SK-N-SH treated with all-trans-retinoic acid at 6 μM for 48 hours (cell line): Measurements from ENCODE around the gene DDX60.

Source experiments
- ATAC-seq: fragments of 200-7000 bp; cut with Tn5 transposase; 3 replicates; pipeline ENCODE4 v1.9.1; 2020; ENCODE audit warnings: mild to moderate bottlenecking, moderate library complexity
- ARNTL ChIP-seq: fragments of 450-650 bp; formaldehyde crosslinking; IDR thresholded peaks from 2 replicates; pipeline ENCODE4 v1.5.0; 2020; ENCODE audit warnings: low read depth, mild to moderate bottlenecking, moderate library complexity, borderline replicate concordance
- CSDC2 ChIP-seq: fragments of 250-450 bp; sonication (Bioruptor Pico); IDR thresholded peaks from 2 replicates; pipeline ENCODE4 v1.5.0; 2020; ENCODE audit warnings: mild to moderate bottlenecking, moderate library complexity
- ESRRG ChIP-seq: fragments of 250-450 bp; sonication (Bioruptor Pico); IDR thresholded peaks from 2 replicates; pipeline ENCODE4 v1.6.1; 2021; ENCODE audit warnings: mild to moderate bottlenecking
- GLIS3 ChIP-seq: fragments of 250-450 bp; sonication (Bioruptor Pico); IDR thresholded peaks from 2 replicates; pipeline ENCODE4 v1.5.0; 2020; ENCODE audit warnings: mild to moderate bottlenecking, moderate library complexity
- OSR1 ChIP-seq: fragments of 250-450 bp; sonication (Bioruptor Pico); IDR thresholded peaks from 2 replicates; pipeline ENCODE4 v1.8.0; 2022; ENCODE audit warnings: moderate library complexity, mild to moderate bottlenecking, inconsistent platforms
- PPARA ChIP-seq: fragments of 250-450 bp; sonication (Bioruptor Pico); IDR thresholded peaks from 2 replicates; pipeline ENCODE4 v1.5.0; 2020; ENCODE audit warnings: mild to moderate bottlenecking, borderline replicate concordance
- RARB ChIP-seq: fragments of 250-450 bp; sonication (Bioruptor Pico); IDR thresholded peaks from 2 replicates; pipeline ENCODE4 v1.8.0; 2021; ENCODE audit warnings: mild to moderate bottlenecking, moderate library complexity
- SNAI2 ChIP-seq: fragments of 250-450 bp; sonication (Bioruptor Pico); IDR thresholded peaks from 2 replicates; pipeline ENCODE4 v1.5.0; 2020; ENCODE audit warnings: mild to moderate bottlenecking, moderate library complexity
- TCF4 ChIP-seq: fragments of 250-450 bp; sonication (Bioruptor Pico); IDR thresholded peaks from 2 replicates; pipeline ENCODE4 v1.8.0; 2021; ENCODE audit warnings: mild to moderate bottlenecking, moderate library complexity, borderline replicate concordance
- TOX ChIP-seq: fragments of 250-450 bp; sonication (Bioruptor Pico); IDR thresholded peaks from 2 replicates; pipeline ENCODE4 v1.8.0; 2021; ENCODE audit warnings: mild to moderate bottlenecking, moderate library complexity, borderline replicate concordance
- ZC3H10 ChIP-seq: fragments of 250-450 bp; sonication (Bioruptor Pico); IDR thresholded peaks from 2 replicates; pipeline ENCODE4 v1.5.1; 2021; ENCODE audit warnings: mild to moderate bottlenecking, moderate library complexity
- ZFP3 ChIP-seq: fragments of 250-450 bp; sonication (Bioruptor Pico); IDR thresholded peaks from 2 replicates; pipeline ENCODE4 v1.5.0; 2020; ENCODE audit warnings: mild to moderate bottlenecking, moderate library complexity
- ZFP30 ChIP-seq: fragments of 450-650 bp; formaldehyde crosslinking; IDR thresholded peaks from 2 replicates; pipeline ENCODE4 v1.5.0; 2022; ENCODE audit warnings: mild to moderate bottlenecking, moderate library complexity
- ZNF565 ChIP-seq: fragments of 450-650 bp; formaldehyde crosslinking; conservative IDR thresholded peaks from 2 replicates; pipeline ENCODE4 v1.5.0; 2020; ENCODE audit warnings: low read depth, mild to moderate bottlenecking, moderate library complexity
- ZNF70 ChIP-seq: fragments of 450-650 bp; formaldehyde crosslinking; IDR thresholded peaks from 2 replicates; pipeline ENCODE4 v1.5.0; 2020; ENCODE audit warnings: mild to moderate bottlenecking, moderate library complexity
- ZNF8 ChIP-seq: fragments of 450-650 bp; formaldehyde crosslinking; IDR thresholded peaks from 2 replicates; pipeline ENCODE4 v1.5.0; 2020; ENCODE audit warnings: mild to moderate bottlenecking, moderate library complexity
- TF ChIP-seq, protein P1 (sequence below): fragments of 250-450 bp; sonication (Bioruptor Pico); IDR thresholded peaks from 2 replicates; pipeline ENCODE4 v1.5.1; 2020; ENCODE audit warnings: low read depth, mild to moderate bottlenecking, moderate library complexity
- TF ChIP-seq, protein P2 (sequence below): fragments of 250-450 bp; sonication (Bioruptor Pico); IDR thresholded peaks from 2 replicates; pipeline ENCODE4 v1.5.1; 2021; ENCODE audit warnings: mild to moderate bottlenecking, moderate library complexity
- TF ChIP-seq, protein P3 (sequence below): fragments of 250-450 bp; sonication (Bioruptor Pico); IDR thresholded peaks from 2 replicates; pipeline ENCODE4 v1.8.0; 2020; ENCODE audit warnings: mild to moderate bottlenecking, moderate library complexity, borderline replicate concordance
- TF ChIP-seq, protein P4 (sequence below): fragments of 250-450 bp; sonication (Bioruptor Pico); IDR thresholded peaks from 2 replicates; pipeline ENCODE4 v1.5.0; 2020; ENCODE audit warnings: mild to moderate bottlenecking, moderate library complexity

The DDX60 gene

DNA sequence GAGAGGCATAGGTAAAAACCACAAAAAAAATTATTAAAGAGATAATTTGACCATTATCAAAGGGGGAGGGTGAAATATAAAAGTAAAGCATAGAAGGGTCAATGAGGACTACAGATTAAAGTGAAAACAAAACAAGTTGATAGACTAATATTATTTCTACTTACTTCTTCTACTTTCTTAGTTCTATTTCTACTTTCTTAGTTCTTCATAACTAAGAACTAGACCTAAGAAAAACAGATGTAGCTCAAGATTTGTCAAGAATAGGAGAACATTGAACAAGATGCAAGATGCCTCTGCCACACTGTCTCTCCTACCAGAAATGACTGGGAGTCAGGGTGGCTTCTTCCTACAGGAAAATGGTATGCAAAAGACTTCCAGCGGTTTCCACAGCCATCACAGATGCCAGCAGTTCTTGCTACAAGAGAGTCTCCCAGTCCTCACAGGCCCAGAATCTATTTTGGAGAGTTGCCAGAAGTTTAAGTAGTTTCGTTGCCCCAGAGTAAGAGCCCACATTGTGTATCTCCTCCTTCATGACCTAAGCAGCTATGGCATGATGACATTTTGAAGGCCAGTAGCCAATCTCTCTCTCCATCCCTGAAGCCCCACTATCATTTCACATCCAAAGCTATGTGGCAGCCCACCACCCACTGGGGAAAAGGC, 42.9 kb upstream of the DDX60 start:
- ATAC-seq: no peak
- no peak for TF ChIP-seq ARNTL (CRISPR knock-in tag)
- no peak for TF ChIP-seq TOX (CRISPR knock-in tag)
- no peak for TF ChIP-seq GLIS3 (CRISPR knock-in tag)
- no peak for TF ChIP-seq ZFP3
- TF ChIP-seq, protein P1, sequence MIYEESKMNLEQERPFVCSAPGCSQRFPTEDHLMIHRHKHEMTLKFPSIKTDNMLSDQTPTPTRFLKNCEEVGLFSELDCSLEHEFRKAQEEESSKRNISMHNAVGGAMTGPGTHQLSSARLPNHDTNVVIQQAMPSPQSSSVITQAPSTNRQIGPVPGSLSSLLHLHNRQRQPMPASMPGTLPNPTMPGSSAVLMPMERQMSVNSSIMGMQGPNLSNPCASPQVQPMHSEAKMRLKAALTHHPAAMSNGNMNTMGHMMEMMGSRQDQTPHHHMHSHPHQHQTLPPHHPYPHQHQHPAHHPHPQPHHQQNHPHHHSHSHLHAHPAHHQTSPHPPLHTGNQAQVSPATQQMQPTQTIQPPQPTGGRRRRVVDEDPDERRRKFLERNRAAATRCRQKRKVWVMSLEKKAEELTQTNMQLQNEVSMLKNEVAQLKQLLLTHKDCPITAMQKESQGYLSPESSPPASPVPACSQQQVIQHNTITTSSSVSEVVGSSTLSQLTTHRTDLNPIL (CRISPR knock-in tag): no peak
- TF ChIP-seq PPARA (CRISPR knock-in tag): no peak
- no peak for TF ChIP-seq ZC3H10 (CRISPR knock-in tag)
- TF ChIP-seq OSR1: no peak
- no peak for TF ChIP-seq RARB (CRISPR knock-in tag)

DNA sequence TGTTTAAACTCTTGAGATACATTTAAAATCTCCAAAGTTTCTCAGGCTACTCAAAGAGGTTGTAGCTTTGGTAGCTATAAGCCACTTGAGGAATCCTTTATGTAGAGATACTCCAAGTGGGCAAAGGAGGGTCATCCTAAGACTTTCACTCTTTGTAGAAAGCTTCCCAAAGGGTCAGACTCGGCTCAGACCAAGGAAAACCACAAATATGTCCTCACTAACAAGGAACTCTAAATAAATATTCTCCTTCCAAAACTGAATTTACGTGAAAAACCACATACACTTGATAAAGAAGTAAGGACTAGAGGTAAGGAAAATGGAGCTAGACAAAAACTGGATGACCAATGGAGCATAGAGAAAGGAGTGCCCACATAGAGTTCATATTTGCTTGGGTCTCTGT, 41.7 kb upstream of the DDX60 start:
- ATAC-seq: no peak
- TF ChIP-seq ZC3H10 (CRISPR knock-in tag): no peak
- no peak for TF ChIP-seq RARB (CRISPR knock-in tag)
- no peak for TF ChIP-seq GLIS3 (CRISPR knock-in tag)
- TF ChIP-seq, protein P2, sequence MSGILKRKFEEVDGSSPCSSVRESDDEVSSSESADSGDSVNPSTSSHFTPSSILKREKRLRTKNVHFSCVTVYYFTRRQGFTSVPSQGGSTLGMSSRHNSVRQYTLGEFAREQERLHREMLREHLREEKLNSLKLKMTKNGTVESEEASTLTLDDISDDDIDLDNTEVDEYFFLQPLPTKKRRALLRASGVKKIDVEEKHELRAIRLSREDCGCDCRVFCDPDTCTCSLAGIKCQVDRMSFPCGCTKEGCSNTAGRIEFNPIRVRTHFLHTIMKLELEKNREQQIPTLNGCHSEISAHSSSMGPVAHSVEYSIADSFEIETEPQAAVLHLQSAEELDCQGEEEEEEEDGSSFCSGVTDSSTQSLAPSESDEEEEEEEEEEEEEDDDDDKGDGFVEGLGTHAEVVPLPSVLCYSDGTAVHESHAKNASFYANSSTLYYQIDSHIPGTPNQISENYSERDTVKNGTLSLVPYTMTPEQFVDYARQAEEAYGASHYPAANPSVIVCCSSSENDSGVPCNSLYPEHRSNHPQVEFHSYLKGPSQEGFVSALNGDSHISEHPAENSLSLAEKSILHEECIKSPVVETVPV (CRISPR knock-in tag): no peak
- TF ChIP-seq ZNF70 (CRISPR knock-in tag): no peak
- no peak for TF ChIP-seq TOX (CRISPR knock-in tag)
- no peak for TF ChIP-seq CSDC2
- TF ChIP-seq, protein P1 (CRISPR knock-in tag): no peak
- no peak for TF ChIP-seq ZNF565 (CRISPR knock-in tag)
- TF ChIP-seq ZNF8 (CRISPR knock-in tag): no peak
- TF ChIP-seq ZFP30 (CRISPR knock-in tag): no peak
- TF ChIP-seq ESRRG: no peak
- TF ChIP-seq, protein P3, sequence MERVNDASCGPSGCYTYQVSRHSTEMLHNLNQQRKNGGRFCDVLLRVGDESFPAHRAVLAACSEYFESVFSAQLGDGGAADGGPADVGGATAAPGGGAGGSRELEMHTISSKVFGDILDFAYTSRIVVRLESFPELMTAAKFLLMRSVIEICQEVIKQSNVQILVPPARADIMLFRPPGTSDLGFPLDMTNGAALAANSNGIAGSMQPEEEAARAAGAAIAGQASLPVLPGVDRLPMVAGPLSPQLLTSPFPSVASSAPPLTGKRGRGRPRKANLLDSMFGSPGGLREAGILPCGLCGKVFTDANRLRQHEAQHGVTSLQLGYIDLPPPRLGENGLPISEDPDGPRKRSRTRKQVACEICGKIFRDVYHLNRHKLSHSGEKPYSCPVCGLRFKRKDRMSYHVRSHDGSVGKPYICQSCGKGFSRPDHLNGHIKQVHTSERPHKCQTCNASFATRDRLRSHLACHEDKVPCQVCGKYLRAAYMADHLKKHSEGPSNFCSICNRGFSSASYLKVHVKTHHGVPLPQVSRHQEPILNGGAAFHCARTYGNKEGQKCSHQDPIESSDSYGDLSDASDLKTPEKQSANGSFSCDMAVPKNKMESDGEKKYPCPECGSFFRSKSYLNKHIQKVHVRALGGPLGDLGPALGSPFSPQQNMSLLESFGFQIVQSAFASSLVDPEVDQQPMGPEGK: no peak
- TF ChIP-seq TCF4: no peak
- TF ChIP-seq SNAI2: no peak
- TF ChIP-seq, protein P4, sequence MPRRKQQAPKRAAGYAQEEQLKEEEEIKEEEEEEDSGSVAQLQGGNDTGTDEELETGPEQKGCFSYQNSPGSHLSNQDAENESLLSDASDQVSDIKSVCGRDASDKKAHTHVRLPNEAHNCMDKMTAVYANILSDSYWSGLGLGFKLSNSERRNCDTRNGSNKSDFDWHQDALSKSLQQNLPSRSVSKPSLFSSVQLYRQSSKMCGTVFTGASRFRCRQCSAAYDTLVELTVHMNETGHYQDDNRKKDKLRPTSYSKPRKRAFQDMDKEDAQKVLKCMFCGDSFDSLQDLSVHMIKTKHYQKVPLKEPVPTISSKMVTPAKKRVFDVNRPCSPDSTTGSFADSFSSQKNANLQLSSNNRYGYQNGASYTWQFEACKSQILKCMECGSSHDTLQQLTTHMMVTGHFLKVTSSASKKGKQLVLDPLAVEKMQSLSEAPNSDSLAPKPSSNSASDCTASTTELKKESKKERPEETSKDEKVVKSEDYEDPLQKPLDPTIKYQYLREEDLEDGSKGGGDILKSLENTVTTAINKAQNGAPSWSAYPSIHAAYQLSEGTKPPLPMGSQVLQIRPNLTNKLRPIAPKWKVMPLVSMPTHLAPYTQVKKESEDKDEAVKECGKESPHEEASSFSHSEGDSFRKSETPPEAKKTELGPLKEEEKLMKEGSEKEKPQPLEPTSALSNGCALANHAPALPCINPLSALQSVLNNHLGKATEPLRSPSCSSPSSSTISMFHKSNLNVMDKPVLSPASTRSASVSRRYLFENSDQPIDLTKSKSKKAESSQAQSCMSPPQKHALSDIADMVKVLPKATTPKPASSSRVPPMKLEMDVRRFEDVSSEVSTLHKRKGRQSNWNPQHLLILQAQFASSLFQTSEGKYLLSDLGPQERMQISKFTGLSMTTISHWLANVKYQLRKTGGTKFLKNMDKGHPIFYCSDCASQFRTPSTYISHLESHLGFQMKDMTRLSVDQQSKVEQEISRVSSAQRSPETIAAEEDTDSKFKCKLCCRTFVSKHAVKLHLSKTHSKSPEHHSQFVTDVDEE: no peak

DNA sequence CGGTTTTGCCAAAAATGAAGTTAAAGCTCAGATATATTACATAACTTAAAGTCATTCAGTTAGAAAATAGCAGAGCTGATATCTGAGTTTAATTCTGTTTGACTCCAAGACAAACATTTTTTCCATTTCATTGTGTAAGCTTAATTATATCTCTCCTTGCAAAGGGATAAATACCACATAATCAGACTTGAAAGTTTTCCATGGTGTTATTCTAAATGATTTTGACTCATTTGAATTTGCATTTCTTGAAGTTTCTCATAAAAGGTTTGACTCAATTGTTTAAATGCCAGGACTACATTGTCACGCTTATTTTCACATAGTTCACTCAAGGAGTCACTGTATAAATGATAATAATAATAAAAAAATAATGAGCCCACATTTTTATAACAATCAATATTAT, 39.4 kb upstream of the DDX60 start:
- ATAC-seq: no peak
- TF ChIP-seq ZNF565 (CRISPR knock-in tag): no peak
- TF ChIP-seq ZNF8 (CRISPR knock-in tag): no peak
- no peak for TF ChIP-seq ARNTL (CRISPR knock-in tag)
- no peak for TF ChIP-seq PPARA (CRISPR knock-in tag)
- TF ChIP-seq, protein P2 (CRISPR knock-in tag): no peak
- TF ChIP-seq, protein P4: no peak
- no peak for TF ChIP-seq OSR1
- TF ChIP-seq ESRRG: no peak
- TF ChIP-seq, all 23 proteins: peak for 0
